ENCODE measurements around the gene BRD3.
A peak's percentile ranks its signal among the peaks of the same experiment; 100 is the strongest.
"Not testable (repeated sequence)": the region's sequence is repeated elsewhere in the genome, so short reads cannot be mapped to it uniquely, and the experiment has no call there.

The BRD3 gene

DNA sequence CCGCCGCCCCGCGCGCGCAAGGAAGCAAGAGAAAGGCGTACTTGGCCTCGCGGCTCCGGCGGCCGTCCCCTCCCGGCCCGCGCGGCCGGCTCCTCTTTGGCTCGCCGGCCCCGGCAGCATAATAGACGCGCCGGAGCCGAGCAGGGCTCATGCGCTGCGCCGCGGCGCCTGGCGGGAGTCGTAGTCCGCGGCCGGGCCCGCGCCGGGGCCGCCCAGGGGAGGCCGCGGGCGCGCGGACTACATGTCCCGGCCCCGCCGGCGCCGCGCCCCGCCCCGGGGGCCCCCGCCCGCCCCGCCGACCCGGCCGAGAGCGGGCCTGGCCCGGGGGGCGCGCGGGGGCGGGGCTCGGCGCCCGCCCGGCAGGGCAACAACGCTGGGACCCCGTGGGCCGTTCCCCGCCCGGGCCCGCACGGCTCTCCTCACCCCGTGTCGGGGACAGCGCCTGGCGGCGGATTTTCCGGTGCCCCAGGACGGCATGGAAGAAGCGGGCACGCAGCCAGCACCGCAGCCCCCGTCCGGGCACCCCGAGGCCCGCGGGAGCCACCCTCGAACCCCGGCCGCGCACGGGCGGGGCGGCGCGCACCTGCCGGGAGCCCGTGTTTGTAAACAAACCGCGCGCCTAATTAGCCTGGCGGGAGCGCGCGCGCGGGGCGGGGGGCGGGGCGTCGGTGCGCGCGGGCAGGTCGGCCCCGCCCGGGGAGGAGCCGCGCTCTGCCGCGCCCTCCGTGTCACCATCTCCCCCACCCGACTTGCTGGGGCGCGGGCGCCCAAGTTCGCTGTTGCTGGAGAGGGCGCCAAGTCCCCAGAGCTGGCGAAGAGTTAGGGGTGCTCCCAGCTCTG, at the start of gene BRD3:
BRD3 (minus strand) TSS at position 123 of the 840 bp plus-strand sequence. CDS start 14,549 bp downstream, outside the sequence.
- DNase-seq: peak; percentile 90

DNA sequence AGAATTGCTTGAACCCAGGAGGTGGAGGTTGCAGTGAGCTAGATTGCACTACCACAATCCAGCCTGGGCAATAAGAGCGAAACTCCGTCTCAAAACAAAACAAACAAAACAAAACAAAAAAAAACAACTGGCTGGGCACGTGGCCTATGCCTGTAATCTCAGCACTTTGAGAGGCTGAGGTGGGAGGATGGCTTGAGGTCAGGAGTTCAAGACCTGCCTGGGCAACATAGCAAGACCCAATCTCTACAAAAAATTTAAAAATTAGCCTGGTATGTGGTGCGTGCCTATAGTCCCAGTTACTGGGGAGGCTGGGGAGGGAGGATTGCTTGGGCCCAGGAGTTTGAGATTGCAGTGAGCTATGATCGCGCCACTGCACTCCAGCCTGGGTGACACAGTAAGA, 44.7 kb upstream of the BRD3 start:
- DNase-seq: no peak

DNA sequence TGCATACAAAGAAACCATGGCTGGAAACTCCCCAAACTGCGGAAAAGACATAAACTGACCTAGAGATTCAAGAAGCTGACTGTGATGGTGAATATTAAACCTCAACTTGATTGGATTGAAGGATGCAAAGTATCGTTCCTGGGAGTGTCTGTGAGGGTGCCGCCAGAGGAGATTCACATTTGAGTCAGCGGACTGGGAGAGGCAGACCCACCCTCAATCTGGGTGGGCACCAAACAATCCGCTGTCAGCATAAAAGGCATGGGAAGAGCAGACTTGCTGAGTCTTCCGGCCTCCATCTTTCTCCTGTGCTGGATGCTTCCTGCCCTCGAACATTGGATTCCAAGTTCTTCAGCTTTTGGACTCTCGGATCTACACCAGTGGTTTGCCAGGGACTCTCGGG, 43.2 kb upstream of the BRD3 start:
- no peak for DNase-seq

DNA sequence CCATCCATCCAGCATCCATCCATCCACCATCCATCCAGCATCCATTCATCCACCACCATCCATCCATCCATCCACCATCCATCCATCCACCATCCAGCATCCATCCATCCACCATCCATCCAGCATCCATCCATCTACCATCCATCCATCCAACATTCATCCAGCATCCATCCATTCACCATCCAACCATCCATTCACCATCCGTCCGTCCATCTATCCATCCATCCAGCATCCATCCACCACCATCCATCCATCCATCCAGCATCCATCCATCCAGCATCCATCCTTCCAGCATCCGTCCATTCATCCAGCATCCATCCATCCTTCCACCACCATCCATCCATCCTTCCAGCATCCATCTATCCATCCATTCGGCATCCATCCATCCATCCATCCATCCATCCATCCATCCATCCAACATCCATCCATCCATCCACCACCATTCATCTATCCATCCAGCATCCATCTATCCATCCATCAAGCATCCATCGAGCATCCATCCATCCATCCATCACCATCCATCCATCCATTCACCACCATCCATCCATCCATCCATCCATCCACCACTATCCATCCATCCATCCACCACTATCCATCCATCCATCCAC, 35.7 kb upstream of the BRD3 start:
- no peak for DNase-seq

DNA sequence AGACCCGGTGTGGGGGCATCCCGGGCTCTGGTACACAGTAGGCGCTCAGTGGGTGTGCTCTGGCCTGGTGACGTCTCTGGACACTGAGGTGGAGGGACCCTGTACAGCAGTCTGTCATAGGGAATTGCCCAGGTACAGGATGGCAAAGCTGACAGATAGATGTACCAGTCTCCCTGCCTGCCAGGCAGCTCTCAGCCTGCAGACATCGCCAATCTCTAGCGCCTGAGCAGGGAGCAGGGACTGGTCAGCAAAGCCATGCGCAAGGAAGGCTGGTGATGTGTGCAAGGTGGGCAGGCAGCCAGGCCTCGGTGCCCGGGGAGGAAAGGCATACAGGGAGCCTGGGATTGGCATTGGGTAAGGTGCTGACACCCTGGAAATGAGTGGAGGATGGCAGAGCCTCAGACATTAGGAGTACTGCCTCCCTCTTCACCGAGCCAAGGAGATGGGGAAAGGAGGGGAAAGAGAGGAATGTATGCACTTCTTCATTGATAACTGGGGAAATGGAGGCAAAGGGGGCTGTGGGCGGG, 33.9 kb upstream of the BRD3 start:
- no peak for DNase-seq

DNA sequence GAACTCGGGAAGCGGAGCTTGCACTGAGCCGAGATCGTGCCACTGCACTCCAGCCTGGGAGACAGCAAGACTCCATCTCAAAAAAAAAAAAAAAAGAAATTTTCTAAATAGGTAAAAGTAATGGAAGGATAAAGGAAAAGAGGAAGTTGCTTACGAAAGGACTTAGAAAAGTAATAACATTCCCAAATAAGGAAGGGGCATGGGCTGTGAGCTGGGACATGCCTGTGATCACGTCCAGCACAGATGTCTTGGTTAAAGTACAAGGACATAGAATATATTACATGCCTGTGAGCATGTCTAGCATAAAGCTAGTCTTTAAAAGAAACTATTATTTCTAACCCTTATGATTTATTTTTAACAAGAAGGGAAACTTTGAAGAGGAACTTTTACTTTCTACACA, 33.3 kb upstream of the BRD3 start:
- DNase-seq: not testable (repeated sequence)

DNA sequence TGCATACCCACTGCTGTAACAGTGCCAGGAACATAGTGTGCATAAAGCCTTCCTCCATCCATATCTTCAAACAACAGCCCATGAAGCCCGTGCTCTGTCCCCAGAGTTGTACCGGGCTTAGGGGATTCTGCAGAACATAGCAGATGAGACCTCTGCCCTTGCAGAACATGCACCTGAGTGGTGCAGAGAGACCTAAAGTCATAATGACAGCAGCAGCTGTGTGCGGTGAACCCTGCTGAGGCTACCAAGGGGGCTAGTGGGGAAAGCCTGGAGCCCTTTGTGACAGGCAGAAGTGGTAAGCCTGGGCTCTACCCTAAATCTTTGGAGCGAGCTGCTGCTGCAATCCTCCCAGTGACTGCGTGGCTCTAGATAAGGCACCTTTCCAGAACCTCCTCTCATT, 32.2 kb upstream of the BRD3 start:
- DNase-seq: no peak

DNA sequence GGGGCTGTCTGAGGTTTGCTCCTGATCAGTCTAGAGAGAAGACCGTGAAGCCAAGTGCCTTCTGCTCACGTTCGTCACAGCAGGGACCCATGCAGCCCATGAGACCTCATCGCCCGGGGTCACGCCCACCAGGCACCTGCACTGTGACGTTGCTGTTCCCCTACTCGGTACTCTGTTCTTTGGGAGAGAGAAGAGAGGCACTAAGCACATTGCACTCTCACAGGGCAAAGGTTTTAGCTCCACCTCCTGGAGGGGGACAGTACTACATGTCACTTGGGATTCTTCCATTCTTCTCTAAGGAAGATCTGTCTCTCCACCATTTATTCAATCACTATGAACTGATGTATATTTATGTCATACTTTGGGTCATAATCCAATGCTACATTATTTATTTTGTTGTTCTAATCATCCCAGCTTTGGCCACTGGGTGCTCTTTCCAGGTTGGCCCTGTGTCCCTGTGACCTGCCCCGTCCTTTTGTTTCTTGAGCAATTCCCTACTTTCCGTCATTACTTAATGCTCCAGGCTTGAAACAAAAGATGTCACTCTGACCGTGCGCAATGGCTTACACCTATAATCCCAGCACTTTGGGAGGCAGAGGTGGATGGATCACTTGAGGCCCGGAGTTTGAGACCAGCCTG, 31.4 kb upstream of the BRD3 start:
- no peak for DNase-seq

DNA sequence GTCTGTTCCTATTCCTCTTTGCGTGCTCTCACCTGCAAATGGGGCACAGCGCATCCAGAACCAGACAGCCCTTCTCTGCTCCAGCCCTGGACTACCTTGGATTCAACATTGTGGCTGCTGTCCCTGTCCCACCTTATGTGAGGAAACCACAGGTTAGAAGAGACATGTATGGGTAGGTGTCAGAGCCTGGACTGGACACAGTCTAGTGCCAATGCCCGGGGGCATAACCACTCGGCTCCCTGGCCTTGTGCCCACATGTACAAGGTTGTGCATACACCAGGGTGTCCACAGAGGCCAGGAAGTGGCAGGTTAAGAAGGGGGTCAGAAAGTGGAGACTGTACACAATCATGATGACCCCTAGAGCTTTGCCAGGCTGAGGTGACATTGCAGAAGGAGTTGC, 22.1 kb upstream of the BRD3 start:
- no peak for DNase-seq

DNA sequence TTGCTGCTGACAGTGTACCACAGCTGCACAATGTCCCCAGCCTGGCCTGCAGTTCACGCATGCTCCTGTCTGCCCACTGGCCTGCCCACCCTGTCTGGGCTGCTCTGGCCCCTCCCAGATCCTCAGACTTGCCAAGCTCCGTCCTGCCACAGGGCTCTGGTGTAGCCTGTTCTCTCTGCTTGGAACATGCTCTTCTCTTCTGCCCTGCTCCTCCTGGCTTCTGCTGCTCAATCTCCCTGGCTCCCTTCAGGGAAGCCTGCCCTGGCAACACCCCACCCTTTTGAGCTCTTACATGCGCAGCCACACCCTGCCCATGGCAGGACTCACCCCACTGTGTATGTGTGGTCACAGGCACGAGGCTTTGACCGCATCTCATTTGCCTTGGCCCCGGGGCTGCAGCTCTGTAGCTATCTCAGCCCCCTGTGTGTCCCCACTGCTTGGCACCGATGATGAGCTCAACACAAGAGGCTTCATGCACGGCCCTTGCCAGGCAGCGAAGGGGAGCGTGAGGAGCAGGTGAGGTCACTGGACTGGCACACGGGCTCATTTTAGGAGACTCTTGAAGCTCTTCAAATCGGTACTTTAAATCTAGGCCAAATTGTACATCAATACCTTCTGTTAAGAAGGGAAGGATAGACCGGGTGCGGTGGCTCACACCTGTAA, 20.4 kb upstream of the BRD3 start:
- DNase-seq: no peak

DNA sequence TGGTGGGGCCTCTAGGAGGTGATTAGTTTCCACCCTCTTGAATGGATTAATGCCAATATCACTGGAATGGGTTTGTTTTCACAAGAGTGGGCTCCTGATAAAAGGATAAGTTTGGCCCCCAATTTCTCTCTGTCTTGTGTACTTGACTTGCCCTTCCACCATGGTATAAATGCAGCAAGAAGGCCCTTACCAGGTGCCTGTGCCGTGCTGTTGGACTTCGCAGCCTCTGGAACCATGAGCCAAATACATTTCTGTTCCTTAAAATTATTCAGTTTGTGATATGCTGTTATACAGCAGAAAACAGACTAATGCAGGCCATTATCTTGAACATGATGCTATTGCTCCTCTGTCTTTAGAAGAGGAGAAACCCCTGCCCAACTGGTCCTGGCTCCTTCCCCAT, 17.8 kb upstream of the BRD3 start:
- DNase-seq: no peak

DNA sequence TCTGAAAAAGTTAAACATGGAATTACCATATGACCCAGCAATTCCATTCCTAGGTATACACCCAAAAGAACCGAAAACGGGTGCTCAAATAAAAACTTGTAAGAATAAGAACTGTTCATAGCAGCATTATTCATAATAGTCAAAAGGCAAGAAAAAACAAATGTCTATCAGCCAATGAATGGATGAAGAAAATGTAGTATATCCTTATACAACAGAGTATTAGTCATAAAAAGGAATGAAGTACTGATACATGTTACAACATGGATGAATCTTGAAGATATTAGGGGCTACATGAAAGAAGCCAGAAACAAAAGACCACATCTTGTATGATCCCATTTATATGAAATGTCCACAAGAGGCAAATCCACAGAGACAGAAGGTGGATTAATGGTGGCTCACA, 15.6 kb upstream of the BRD3 start:
- no peak for DNase-seq

DNA sequence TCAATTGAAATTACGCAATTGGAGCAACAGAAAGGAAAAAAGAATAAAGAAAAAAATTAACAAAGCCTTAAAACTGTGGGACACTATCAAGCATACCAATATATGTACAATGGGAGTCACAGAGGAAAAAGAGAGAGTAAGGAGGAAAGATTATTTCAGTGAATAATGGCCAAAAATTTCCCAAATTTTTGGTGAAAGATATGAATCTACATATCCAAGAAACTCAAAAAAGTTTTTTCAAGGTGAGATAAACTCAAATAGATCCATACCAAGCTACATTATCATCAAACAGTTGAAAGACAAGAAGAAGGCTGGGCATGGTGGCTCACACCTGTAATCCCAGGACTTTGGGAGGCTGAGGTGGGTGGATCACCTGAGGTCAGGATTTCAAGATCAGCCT, 8.8 kb upstream of the BRD3 start:
- no peak for DNase-seq

DNA sequence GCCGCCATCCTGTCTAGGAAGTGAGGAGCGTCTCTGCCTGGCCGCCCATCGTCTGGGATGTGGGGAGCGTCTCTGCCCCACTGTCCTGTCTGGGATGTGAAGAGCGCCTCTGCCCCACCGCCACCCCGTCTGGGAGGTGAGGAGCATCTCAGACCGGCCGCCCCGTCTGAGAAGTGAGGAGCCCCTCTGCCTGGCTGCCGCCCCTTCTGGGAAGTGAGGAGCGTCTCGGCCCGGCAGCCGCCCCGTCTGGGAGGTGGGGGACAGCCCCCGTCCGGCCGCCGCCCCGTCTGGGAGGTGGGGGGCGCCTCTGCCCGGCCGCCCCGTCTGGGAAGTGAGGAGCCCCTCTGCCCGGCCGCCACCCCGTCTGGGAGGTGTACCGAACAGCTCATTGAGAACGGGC, 7.9 kb upstream of the BRD3 start:
- DNase-seq: not testable (repeated sequence)

DNA sequence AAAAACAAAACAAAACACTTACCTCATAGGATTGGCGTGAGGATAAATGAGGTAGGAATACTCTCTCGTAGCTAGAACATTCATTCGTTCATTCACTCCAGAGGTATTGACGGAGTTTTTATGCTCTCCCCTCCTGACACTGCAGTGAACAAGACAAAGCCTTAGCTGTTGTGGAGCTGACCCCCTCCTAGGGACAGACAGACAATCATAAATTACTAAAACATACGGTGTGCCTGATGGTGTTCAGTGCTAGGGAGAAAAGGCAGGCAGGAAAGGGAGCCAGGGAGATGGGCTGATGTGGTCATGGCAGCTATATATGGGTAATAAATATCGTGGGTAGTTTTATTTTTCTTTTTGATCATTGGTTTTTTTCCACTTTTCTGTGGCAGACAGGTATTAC, 5.7 kb upstream of the BRD3 start:
- no peak for DNase-seq

DNA sequence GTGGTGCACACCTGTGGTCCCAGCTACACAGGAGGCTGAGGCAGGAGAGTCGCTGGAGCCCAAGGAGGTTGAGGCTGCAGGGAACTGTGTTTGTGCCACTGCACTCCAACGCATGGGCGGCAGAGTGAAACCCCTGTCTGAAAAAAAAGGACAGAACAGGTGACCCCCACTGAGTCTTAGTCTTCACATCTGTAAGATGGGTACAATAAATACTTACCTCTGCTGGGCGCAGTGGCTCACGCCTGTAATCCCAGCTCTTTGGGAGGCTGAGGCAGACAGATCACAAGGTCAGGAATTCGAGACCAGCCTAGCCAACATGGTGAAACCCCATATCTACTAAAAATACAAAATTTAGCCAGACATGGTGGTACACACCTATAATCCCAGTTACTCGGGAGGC, 4.9 kb upstream of the BRD3 start:
- not testable (repeated sequence) for DNase-seq

DNA sequence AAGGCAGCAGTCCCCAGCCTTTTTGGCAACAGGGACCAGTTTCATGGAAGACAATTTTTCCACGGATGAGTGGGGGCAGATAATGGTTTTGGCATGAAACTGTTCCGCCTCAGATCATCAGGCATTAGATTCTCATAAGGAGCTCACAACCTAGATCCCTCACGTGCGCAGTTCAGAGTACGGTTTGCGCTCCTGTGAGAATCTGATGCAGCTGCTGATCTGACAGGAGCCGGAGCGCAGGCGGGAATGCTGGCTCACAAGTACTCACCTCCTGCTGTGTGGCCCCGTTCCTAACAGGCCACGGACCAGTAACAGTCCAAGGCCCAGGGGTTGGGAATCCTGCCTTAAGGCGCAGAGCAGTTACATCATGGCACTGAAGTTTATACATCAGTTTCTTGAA, 3.3 kb upstream of the BRD3 start:
- peak; percentile 19 for DNase-seq

DNA sequence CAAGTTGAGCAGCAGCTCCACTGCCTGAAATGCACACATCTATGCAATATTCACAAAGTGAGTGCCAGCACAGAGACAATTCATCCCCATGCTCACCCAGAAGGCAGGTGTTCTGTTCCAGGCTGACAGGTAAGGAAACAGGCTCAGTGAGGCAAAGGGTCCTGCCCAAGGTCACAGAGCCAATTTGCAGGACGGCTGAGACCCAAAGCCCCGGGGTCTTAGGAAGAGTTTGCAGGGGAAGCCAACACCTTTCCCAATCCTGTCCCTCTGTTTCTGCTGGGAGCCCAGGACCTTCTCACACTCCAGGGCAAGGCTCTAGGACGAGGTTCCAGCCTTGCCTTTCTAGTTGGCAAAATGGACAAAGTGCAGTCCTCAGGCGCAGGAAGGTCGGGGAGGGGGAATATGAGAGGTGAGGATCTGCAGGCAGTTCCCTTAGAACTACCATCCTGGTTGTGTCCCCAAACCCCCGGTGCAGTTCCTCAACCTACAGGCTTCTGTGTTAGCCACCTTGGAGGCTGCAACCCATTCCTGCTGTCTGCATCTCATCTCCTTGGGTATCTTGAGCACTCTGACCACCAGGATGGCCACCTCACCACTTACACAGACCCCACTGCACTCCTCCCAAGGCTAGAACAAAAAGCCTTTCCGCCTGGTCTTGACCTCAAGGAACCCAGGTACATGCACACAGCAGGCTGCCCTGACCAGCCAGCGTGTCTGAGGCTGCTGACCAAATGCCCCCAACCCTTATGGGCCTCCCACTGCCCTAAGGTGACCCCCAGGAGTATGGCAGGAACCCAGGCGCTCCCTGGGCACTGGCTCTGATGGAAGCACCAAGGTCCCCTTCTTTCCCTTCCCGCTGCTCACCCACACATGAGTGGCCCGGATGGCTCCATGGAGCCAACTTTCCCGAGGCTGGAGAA, 1.9 kb upstream of the BRD3 start:
- DNase-seq: no peak

DNA sequence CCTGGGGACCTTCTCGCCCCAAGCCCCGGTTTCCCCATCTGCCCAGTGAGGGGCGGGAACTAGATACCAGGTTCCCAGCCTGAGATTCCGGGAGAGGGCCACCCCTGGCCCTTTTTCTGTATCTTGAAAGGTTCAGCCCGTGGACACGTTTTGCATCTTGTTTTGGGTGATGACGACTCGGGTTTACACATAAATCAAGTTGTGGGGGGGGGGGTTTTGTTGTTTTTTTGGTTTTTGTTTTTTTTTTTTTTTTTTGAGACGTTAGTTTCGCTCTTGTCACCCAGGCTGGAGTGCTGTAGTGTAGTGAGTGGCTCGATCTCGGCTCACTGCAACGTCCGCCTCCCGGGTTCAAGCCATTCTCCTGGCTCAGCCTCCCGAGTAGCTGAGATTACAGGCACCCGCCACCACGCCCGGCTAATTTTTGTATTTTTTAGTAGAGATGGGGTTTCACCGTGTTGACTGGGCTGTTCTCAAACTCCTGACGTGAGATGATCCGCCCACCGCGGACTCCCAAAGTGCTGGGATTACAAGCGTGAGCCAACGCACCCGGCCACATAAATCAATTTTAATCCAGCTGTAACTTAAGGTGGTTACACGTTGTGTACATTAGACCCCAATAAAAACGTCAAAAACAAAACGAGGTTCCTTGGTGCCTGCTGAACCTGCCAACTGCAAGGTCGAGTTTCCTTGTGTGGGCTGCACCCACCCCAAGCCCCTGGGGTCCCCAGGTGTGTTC, 1.1 kb upstream of the BRD3 start:
- DNase-seq: no peak

DNA sequence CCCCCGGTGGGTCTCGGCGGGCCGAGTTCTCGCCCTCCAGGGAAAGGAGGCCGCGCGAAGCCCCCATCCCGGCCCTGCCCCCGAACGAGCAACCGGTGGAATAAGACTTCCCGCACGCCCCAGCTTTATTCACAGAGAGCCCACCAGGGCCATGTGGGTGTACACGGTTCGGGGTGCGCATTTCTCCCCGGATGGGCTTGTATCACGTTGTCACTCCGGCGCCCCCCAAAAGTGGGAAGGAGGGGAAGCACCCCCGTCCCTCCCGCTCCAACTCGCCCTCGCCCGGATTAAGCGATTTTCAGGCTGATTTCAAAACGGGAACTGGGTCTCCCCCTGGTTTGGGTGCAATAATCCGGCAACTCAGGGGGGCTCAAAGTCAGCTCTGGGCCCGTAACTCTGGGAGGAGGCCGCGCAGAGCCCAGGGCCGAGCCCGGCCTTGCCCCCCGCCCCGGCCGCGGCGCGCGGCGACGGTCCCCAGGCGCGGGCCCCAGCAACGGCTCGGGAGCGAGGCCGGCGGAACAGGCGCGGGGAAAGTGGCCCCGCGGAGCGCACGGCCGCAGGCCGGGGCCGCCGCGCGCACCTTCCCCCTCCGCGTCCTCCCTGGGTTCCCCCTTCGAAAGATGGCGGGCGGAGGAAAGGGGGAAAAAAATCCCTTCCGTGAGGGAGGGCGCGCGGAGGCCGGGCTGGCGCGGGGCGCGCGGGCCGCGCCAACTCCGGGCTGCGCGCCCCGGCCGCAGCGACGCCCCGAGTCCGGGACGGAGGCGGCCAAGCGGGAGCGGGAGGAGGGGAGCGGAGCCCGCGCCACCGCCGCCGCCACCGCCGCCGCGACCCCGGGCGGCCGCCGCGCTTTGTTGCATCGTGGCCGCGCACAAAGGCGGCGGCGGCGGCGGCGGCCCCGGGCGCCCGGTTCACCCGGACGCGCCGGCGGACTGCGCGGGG, 644 bp downstream of the BRD3 start:
- peak; percentile 27 for DNase-seq

Data from NCI-H510A (cell line).